HepG2 (cell line): ENCODE data around the gene GPR42. TPM values are rescaled to one million over a fixed set of nuclear protein-coding genes. Genes with fewer than 3 reads are reported as not detected.

Source experiments
- ATAC-seq: fragments of 200-7000 bp; cut with Tn5 transposase; 3 replicates; pipeline ENCODE4 v1.9.1; 2020; ENCODE audit warnings: mild to moderate bottlenecking, moderate library complexity
- BruUV-seq: library from RNA; stranded (reverse); fragments of 400-500 nt; replicated peaks from 2 replicates; lab custom pipeline; 2021; lab: Mats Ljungman, UMichigan
- CTCF ChIA-PET: fragments of 300-600 bp; formaldehyde crosslinking; extraction: SDS; loops from one replicate; lab custom pipeline; 2021; ENCODE audit warnings: low total read pairs, inconsistent platforms, low intra/inter-chr PET ratio; lab: Yijun Ruan, JAX
- POLR2A ChIA-PET: fragments of 350-600 bp; sonication (Branson Sonifier 250); formaldehyde crosslinking; loops from one replicate; lab custom pipeline; 2020; ENCODE audit warnings: antibody characterized with exemption, inconsistent platforms; lab: Yijun Ruan, JAX
- DNase-seq: peaks from one replicate; pipeline ENCODE4 v3.0.0-alpha.2; 2015; ENCODE audit warnings: low spot score
- FAIRE-seq: peaks from 3 replicates; lab custom pipeline; 2011; peaks lifted over from hg19 to GRCh38; lab: Jason Lieb, UNC
- H2AFZ ChIP-seq: one replicate; pipeline ENCODE4 v1.6.1; 2011; ENCODE audit warnings: low read length, inconsistent platforms
- H3K27ac ChIP-seq: fragments of 300-600 bp; 3 replicates; pipeline ENCODE4 v1.8.0; 2011; ENCODE audit warnings: mixed run types, mild to moderate bottlenecking, mixed read lengths, low read length, inconsistent platforms; ENCODE audit not compliant: insufficient read depth; ENCODE audit errors: extremely low read length
- H3K27me3 ChIP-seq, 2 experiments: fragments of 200-600 bp in 1 of 2; 2 replicates in 1 of 2; 3 replicates in 1 of 2; pipeline versions ENCODE4 v1.6.0 to v1.8.0; 2011; ENCODE audit warnings: low read length in 2 of 2, mild to moderate bottlenecking in 2 of 2, moderate library complexity in 2 of 2, inconsistent platforms in 1 of 2; ENCODE audit not compliant: insufficient read depth in 2 of 2, control insufficient read depth in 1 of 2
- H3K36me3 ChIP-seq, 2 experiments: fragments of 200-600 bp in 1 of 2; replicated peaks in 1 of 2; 2 replicates in 1 of 2; 3 replicates in 1 of 2; pipeline versions ENCODE4 v1.5.1 to v1.8.0; 2011; ENCODE audit warnings: low read length in 2 of 2, inconsistent platforms in 1 of 2; ENCODE audit not compliant: insufficient read depth in 2 of 2, control insufficient read depth in 1 of 2
- H3K4me1 ChIP-seq: 2 replicates; pipeline ENCODE4 v1.5.1; 2012; ENCODE audit warnings: low read length, inconsistent platforms; ENCODE audit not compliant: insufficient read depth
- H3K4me2 ChIP-seq: 2 replicates; pipeline ENCODE4 v1.6.0; 2011; ENCODE audit warnings: low read depth, low read length, inconsistent platforms
- H3K4me3 ChIP-seq, 3 experiments: fragments of 200-600 bp in 1 of 3; sonication (generic), shearing (Covaris generic) in 1 of 3; replicated peaks in 1 of 3; 2 replicates each; pipeline ENCODE4 v1.5.1; 2011 to 2016; ENCODE audit warnings: low read length in 3 of 3, inconsistent platforms in 2 of 3, low read depth in 2 of 3, mild to moderate bottlenecking in 2 of 3, control low read depth in 1 of 3, mixed read lengths in 1 of 3; ENCODE audit not compliant: insufficient read depth in 1 of 3
- H3K79me2 ChIP-seq: one replicate; pipeline ENCODE4 v1.6.1; 2011; ENCODE audit warnings: low read length, inconsistent platforms; ENCODE audit not compliant: insufficient read depth
- H3K9ac ChIP-seq: 2 replicates; pipeline ENCODE4 v1.6.0; 2011; ENCODE audit warnings: mild to moderate bottlenecking, low read depth, low read length, inconsistent platforms; ENCODE audit not compliant: insufficient read depth
- H3K9me3 ChIP-seq: 2 replicates; pipeline ENCODE4 v1.5.1; 2012; ENCODE audit warnings: mild to moderate bottlenecking, low read length
- H4K20me1 ChIP-seq: 2 replicates; pipeline ENCODE4 v1.6.0; 2011; ENCODE audit warnings: inconsistent platforms, mild to moderate bottlenecking, low read length, moderate library complexity; ENCODE audit not compliant: insufficient read depth
- BHLHE40 ChIP-seq: IDR thresholded peaks from 2 replicates; pipeline ENCODE4 v1.6.1; 2011; ENCODE audit warnings: low read length, improper control_type of control experiment
- GABPA ChIP-seq, 2 experiments: IDR thresholded peaks; 2 replicates each; pipeline ENCODE4 v1.6.1; 2011 to 2016; ENCODE audit warnings: low read depth in 2 of 2, low read length in 1 of 2, missing biosample characterization in 1 of 2, missing genetic modification characterization in 1 of 2
- MBD4 ChIP-seq: IDR thresholded peaks from 2 replicates; pipeline ENCODE4 v1.6.1; 2012; ENCODE audit warnings: low read length, inconsistent platforms, borderline replicate concordance
- NCOR1 ChIP-seq: fragments of 200-600 bp; sonication (generic); IDR thresholded peaks from 2 replicates; pipeline ENCODE4 v1.7.0; 2017; ENCODE audit warnings: antibody characterized with exemption, low read length, borderline replicate concordance
- NFKBIZ ChIP-seq: IDR thresholded peaks from 2 replicates; pipeline ENCODE4 v1.6.1; 2018; ENCODE audit warnings: missing genetic modification reagents, missing compliant biosample characterization
- SAP130 ChIP-seq: IDR thresholded peaks from 2 replicates; pipeline ENCODE4 v1.6.1; 2016; ENCODE audit warnings: low read depth
- SIN3B ChIP-seq: fragments of 150-350 bp; IDR thresholded peaks from 2 replicates; pipeline ENCODE4 v1.6.1; 2014; ENCODE audit warnings: low read length
- THRA ChIP-seq: sonication (generic); formaldehyde crosslinking; IDR thresholded peaks from 2 replicates; pipeline ENCODE4 v1.4.0; 2020; ENCODE audit warnings: missing genetic modification reagents, borderline replicate concordance
- ZC3H13 ChIP-seq: sonication (generic); formaldehyde crosslinking; IDR thresholded peaks from 2 replicates; pipeline ENCODE4 v1.8.1; 2023; ENCODE audit warnings: mild to moderate bottlenecking, missing genetic modification reagents, moderate library complexity
- ZNF281 ChIP-seq: sonication (generic); formaldehyde crosslinking; IDR thresholded peaks from 2 replicates; pipeline ENCODE4 v1.4.0; 2020; ENCODE audit warnings: missing genetic modification reagents, borderline replicate concordance
- ZNF354B ChIP-seq: sonication (generic); formaldehyde crosslinking; IDR thresholded peaks from 2 replicates; pipeline ENCODE4 v1.8.0; 2022; ENCODE audit warnings: mild to moderate bottlenecking, missing genetic modification reagents
- ZNF543 ChIP-seq: sonication (generic); formaldehyde crosslinking; IDR thresholded peaks from 2 replicates; pipeline ENCODE4 v1.4.0; 2020; ENCODE audit warnings: mild to moderate bottlenecking, missing genetic modification reagents
- ZSCAN12 ChIP-seq: sonication (generic); formaldehyde crosslinking; IDR thresholded peaks from 2 replicates; pipeline ENCODE4 v1.9.0; 2021; ENCODE audit warnings: mild to moderate bottlenecking, missing genetic modification reagents
- WGBS: methylation state at CpG from one replicate; pipeline ENCODE4 v1.1.6; 2017; ENCODE audit warnings: low lambda C conversion rate; 5-methylcytosine and 5-hydroxymethylcytosine counted together
- in situ Hi-C: cut with HindIII; loops from 2 replicates; pipeline ENCODE4 v1.10.0; 2017; ENCODE audit warnings: low pct_unique_long_range_greater_than_20kb; ENCODE audit not compliant: extremely low pct_ligation_motif_present
- intact Hi-C: fragments of 100-400 bp; cut with micrococcal nuclease; formaldehyde crosslinking; loops from one replicate; pipeline ENCODE4 v1.10.0; 2022; ENCODE audit not compliant: unreplicated experiment
- polyA plus RNA-seq, 8 experiments: library from polyadenylated mRNA; depleted of rRNA in 3 of 8; stranded (reverse) in 7 of 8; unstranded in 1 of 8; fragments of >200 nt; fragmentation: Illumina TruSeq in 4 of 8; extraction: Trizol in 4 of 8; gene quantifications; 2 replicates each; pipeline versions ENCODE4 v1.2.1 to v1.2.3, GENCODE V29; 2011 to 2016; ENCODE audit warnings: low read depth in 4 of 8, missing spikeins in 1 of 8, mixed read lengths in 1 of 8; ENCODE audit not compliant: insufficient read depth in 1 of 8
- total RNA-seq, 5 experiments: library from RNA; depleted of rRNA; stranded (reverse); fragments of >200 nt; fragmentation: Illumina TruSeq; extraction: Trizol; gene quantifications; 2 replicates each; pipeline ENCODE4 v1.2.3, GENCODE V29; 2016; ENCODE audit warnings: low read depth in 1 of 5

Gene GPR42
- total and polyA plus RNA-seq, 2 of the 13 experiments (the other 11 are each of a cell fraction or from before 2014, with no cell fraction given): not detected

GRCh38 chr19:35330475-35330874 lies 40.4 kb upstream of the GPR42 start:
- ATAC-seq: no peak
- DNase-seq: no peak
- no peak overlapping the region for H3K4me2 ChIP-seq
- FAIRE-seq: no peak
- CTCF ChIA-PET: no interaction called here
- no peaks in the 10 kb centered on the region for H3K9me3 ChIP-seq
- WGBS: 88% methylated on average over 7 of the region's 7 CpGs
- in situ Hi-C loops: no loop called here
- peaks cover 17% of the 10 kb centered on the region for H3K4me1 ChIP-seq
- POLR2A ChIA-PET: no interaction called here
- H2AFZ ChIP-seq: no peak overlapping the region
- TF ChIP-seq ZNF354B: no peak
- TF ChIP-seq NCOR1: no peak
- TF ChIP-seq ZC3H13 (CRISPR knock-in tag): no peak
- TF ChIP-seq ZNF281 (CRISPR knock-in tag): no peak
- no peak for TF ChIP-seq SIN3B
- TF ChIP-seq ZNF543 (CRISPR knock-in tag): no peak
- no peak for TF ChIP-seq BHLHE40
- TF ChIP-seq SAP130: no peak
- TF ChIP-seq NFKBIZ (CRISPR knock-in tag): no peak
- TF ChIP-seq MBD4: no peak
- no peak for TF ChIP-seq THRA (CRISPR knock-in tag)
- TF ChIP-seq ZSCAN12: no peak
- no peak for TF ChIP-seq GABPA (IDR thresholded peaks at IDR 0.05; ENCODE audit: low read depth, low read length)
- TF ChIP-seq GABPA (CRISPR knock-in tag; IDR thresholded peaks at IDR 0.05; ENCODE audit: low read depth): no peak
- H3K79me2 ChIP-seq: no peaks in the 10 kb centered on the region
- H4K20me1 ChIP-seq: no peaks in the 10 kb centered on the region
- no peaks in the 10 kb centered on the region for H3K36me3 ChIP-seq
- intact Hi-C loops: no loop called here
- H3K27me3 ChIP-seq: no peaks in the 10 kb centered on the region
- H3K4me3 ChIP-seq: no peak overlapping the region
- no peak overlapping the region for H3K9ac ChIP-seq
- no TSS peak for BruUV-seq
- H3K27ac ChIP-seq: no peak overlapping the region
